ENCODE results near the gene IRX1.

DNA sequence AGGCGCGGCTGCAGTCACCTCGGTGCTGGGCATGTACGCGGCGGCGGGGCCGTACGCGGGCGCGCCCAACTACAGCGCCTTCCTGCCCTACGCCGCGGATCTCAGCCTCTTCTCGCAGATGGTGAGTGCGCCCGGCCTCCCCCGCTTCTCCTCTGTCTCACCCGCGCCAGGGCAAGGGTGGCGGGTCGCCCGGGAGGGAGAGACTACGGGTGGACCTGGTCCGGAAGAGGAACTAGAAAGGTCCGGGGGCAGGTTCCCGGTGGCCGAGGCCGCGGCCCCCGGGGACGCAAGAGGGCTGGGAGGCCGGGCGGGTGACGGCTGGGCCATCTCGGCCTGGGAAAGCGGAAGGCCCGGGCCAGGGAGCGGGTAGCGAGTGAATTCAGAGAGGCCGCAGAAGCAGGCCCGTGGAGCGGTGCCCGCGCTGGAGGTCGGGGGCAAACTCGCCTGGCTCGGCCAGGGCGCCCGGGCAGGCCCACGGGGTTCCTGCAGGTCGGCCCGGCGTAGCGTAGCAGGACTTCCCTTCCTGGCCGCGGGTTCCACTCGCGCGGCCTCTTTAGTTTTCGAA lies 711 bp downstream of the IRX1 start:
- TF ChIP-seq POLR2A (IDR thresholded peaks at IDR 0.05; ENCODE audit: extremely low read depth, insufficient read length) = no peak
- TF ChIP-seq, protein P1, sequence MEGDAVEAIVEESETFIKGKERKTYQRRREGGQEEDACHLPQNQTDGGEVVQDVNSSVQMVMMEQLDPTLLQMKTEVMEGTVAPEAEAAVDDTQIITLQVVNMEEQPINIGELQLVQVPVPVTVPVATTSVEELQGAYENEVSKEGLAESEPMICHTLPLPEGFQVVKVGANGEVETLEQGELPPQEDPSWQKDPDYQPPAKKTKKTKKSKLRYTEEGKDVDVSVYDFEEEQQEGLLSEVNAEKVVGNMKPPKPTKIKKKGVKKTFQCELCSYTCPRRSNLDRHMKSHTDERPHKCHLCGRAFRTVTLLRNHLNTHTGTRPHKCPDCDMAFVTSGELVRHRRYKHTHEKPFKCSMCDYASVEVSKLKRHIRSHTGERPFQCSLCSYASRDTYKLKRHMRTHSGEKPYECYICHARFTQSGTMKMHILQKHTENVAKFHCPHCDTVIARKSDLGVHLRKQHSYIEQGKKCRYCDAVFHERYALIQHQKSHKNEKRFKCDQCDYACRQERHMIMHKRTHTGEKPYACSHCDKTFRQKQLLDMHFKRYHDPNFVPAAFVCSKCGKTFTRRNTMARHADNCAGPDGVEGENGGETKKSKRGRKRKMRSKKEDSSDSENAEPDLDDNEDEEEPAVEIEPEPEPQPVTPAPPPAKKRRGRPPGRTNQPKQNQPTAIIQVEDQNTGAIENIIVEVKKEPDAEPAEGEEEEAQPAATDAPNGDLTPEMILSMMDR (IDR thresholded peaks at IDR 0.05; ENCODE audit: low read depth, low read length) = no peak
- TF ChIP-seq, protein P2, sequence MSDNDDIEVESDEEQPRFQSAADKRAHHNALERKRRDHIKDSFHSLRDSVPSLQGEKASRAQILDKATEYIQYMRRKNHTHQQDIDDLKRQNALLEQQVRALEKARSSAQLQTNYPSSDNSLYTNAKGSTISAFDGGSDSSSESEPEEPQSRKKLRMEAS (IDR thresholded peaks at IDR 0.05; ENCODE audit: low read depth, low read length) = no peak
